ENCODE results near the gene PLCL2.

The PLCL2 gene

GRCh38 chr3:16865335-16865734 is 19.4 kb upstream of the PLCL2 start:
- DNase-seq (ENCODE audit: low read depth in 2 of 2): no peak

- DNase-seq (ENCODE audit: low read depth in 2 of 2): no peak
Measured at GRCh38 chr3:16866571-16866970, 18.2 kb upstream of the PLCL2 start.

GRCh38 chr3:16868513-16868912 is 16.2 kb upstream of the PLCL2 start:
- no peak for DNase-seq (ENCODE audit: low read depth in 2 of 2)

GRCh38 chr3:16869261-16870005 is 15.3 kb upstream of the PLCL2 start:
- no peak for DNase-seq (ENCODE audit: low read depth in 2 of 2)

GRCh38 chr3:16871915-16872842 is 12.6 kb upstream of the PLCL2 start:
- DNase-seq (ENCODE audit: low read depth in 2 of 2): no peak

- no peak for DNase-seq (ENCODE audit: low read depth in 2 of 2)
Measured at GRCh38 chr3:16873872-16874271, 10.9 kb upstream of the PLCL2 start.

- DNase-seq (ENCODE audit: low read depth in 2 of 2): no peak
Measured at GRCh38 chr3:16875876-16876550, 8.7 kb upstream of the PLCL2 start.

- DNase-seq (ENCODE audit: low read depth in 2 of 2): no peak
Measured at GRCh38 chr3:16877505-16877904, 7.2 kb upstream of the PLCL2 start.

- DNase-seq (ENCODE audit: low read depth in 2 of 2): no peak
Measured at GRCh38 chr3:16877911-16878310, 6.8 kb upstream of the PLCL2 start.

GRCh38 chr3:16881896-16882630 is 2.7 kb upstream of the PLCL2 start:
- DNase-seq (ENCODE audit: low read depth in 2 of 2): no peak

- DNase-seq (ENCODE audit: low read depth in 2 of 2): no peak
Measured at GRCh38 chr3:16883057-16883722, 1.6 kb upstream of the PLCL2 start.

GRCh38 chr3:16883723-16884083 is 1.1 kb upstream of the PLCL2 start:
- no peak for DNase-seq (ENCODE audit: low read depth in 2 of 2)

GRCh38 chr3:16884084-16884747 is 539 bp upstream of the PLCL2 start:
- peak; percentile 46 to 60 for DNase-seq (ENCODE audit: low read depth in 2 of 2)

GRCh38 chr3:16885593-16886302 is 993 bp downstream of the PLCL2 start:
- DNase-seq (ENCODE audit: low read depth in 2 of 2): no peak

- DNase-seq (ENCODE audit: low read depth in 2 of 2): no peak
Measured at GRCh38 chr3:16886303-16886683, 1.5 kb downstream of the PLCL2 start.

- DNase-seq (ENCODE audit: low read depth in 2 of 2): no peak
Measured at GRCh38 chr3:16887130-16887529, 2.4 kb downstream of the PLCL2 start.

- no peak for DNase-seq (ENCODE audit: low read depth in 2 of 2)
Measured at GRCh38 chr3:16888356-16888755, 3.6 kb downstream of the PLCL2 start.

GRCh38 chr3:16888785-16889607 is 4.2 kb downstream of the PLCL2 start:
- no peak for DNase-seq (ENCODE audit: low read depth in 2 of 2)

All from stimulated activated CD8-positive, alpha-beta memory T cell treated with anti-CD3 and anti-CD28 coated beads, Interleukin-2, amount 100 ng/mL, for 1 hour (primary cell).